ENCODE results near the gene CHST12.

DNA sequence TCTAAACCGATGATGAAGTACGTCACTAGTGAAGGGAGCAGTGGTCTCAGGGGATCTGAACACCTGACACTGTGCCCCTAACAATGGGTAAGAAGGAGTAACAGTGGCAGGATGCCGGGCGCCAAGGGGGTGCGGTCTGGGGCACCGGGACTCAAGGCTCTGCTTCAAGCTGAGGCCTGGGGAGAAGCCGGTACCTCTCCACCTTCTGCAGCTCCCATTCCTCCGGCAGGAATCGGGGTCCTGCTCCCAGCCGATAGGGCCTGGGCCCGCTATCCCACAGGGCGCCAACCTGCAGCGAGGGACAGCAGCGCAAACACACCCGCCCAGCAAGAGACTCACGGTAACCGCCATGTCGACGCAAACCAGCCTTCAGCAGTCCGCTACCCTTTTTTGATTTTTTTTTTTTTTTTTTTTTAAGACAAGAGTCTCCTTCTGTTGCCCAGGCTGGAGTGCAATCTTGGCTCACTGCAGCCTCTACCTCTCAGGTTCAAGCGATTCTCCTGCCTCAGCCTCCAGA, 8.8 kb upstream of the CHST12 start:
- TF ChIP-seq CTCF (IDR thresholded peaks at IDR 0.05; ENCODE audit: insufficient read depth, low read length): no peak
- TF ChIP-seq, protein P1, sequence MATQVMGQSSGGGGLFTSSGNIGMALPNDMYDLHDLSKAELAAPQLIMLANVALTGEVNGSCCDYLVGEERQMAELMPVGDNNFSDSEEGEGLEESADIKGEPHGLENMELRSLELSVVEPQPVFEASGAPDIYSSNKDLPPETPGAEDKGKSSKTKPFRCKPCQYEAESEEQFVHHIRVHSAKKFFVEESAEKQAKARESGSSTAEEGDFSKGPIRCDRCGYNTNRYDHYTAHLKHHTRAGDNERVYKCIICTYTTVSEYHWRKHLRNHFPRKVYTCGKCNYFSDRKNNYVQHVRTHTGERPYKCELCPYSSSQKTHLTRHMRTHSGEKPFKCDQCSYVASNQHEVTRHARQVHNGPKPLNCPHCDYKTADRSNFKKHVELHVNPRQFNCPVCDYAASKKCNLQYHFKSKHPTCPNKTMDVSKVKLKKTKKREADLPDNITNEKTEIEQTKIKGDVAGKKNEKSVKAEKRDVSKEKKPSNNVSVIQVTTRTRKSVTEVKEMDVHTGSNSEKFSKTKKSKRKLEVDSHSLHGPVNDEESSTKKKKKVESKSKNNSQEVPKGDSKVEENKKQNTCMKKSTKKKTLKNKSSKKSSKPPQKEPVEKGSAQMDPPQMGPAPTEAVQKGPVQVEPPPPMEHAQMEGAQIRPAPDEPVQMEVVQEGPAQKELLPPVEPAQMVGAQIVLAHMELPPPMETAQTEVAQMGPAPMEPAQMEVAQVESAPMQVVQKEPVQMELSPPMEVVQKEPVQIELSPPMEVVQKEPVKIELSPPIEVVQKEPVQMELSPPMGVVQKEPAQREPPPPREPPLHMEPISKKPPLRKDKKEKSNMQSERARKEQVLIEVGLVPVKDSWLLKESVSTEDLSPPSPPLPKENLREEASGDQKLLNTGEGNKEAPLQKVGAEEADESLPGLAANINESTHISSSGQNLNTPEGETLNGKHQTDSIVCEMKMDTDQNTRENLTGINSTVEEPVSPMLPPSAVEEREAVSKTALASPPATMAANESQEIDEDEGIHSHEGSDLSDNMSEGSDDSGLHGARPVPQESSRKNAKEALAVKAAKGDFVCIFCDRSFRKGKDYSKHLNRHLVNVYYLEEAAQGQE (IDR thresholded peaks at IDR 0.05; ENCODE audit: insufficient replicate concordance, low read depth): no peak
